Endothelial cell of umbilical vein (primary cell): ENCODE measurements around the gene KBTBD6.

ENCODE experiments used
- CTCF ChIP-seq, 2 donors: IDR thresholded peaks; 1 replicate in 1 of 2; 2 replicates in 1 of 2; pipeline ENCODE4 v1.5.1; 2011; ENCODE audit warnings: low read length in 2 of 2, mild to moderate bottlenecking in 2 of 2, moderate library complexity in 2 of 2, control low read depth in 1 of 2, inconsistent platforms in 1 of 2, low read depth in 1 of 2; ENCODE audit not compliant: insufficient read depth in 1 of 2; ENCODE audit errors: extremely low read depth in 1 of 2
- EZH2 ChIP-seq: IDR thresholded peaks from 2 replicates; pipeline ENCODE4 v1.6.1; 2012; ENCODE audit warnings: borderline replicate concordance, low read depth, mild to moderate bottlenecking, moderate library complexity, low read length, inconsistent platforms; ENCODE audit not compliant: severe bottlenecking
- FOS ChIP-seq: IDR thresholded peaks from 2 replicates; pipeline ENCODE4 v1.6.1; 2011; ENCODE audit warnings: mild to moderate bottlenecking, low read length, moderate library complexity, borderline replicate concordance; ENCODE audit not compliant: insufficient read depth
- JUN ChIP-seq: IDR thresholded peaks from 2 replicates; pipeline ENCODE4 v1.6.1; 2011; ENCODE audit warnings: borderline replicate concordance, low read depth; ENCODE audit not compliant: insufficient read length, insufficient read depth
- MAX ChIP-seq: IDR thresholded peaks from 2 replicates; pipeline ENCODE4 v1.6.1; 2011; ENCODE audit not compliant: insufficient read depth, insufficient read length
- MYC ChIP-seq: IDR thresholded peaks from one replicate; pipeline ENCODE4 v1.6.1; 2011; ENCODE audit warnings: mild to moderate bottlenecking, low read depth, low read length
- POLR2A ChIP-seq: IDR thresholded peaks from 2 replicates; pipeline ENCODE4 v1.6.1; 2012; ENCODE audit warnings: low read depth, mild to moderate bottlenecking, control low read depth, low read length
- POLR2AphosphoS5 ChIP-seq: IDR thresholded peaks from 2 replicates; pipeline ENCODE4 v1.6.1; 2012; ENCODE audit warnings: low read depth, mild to moderate bottlenecking, control low read depth, low read length, moderate library complexity; ENCODE audit not compliant: insufficient read depth

- no peak for TF ChIP-seq CTCF (IDR thresholded peaks at IDR 0.05; ENCODE audit: extremely low read depth in 1 of 2, insufficient read depth in 1 of 2, low read depth in 1 of 2, low read length in 2 of 2)
- TF ChIP-seq MYC = no peak
- TF ChIP-seq EZH2 = no peak
- TF ChIP-seq POLR2A = no peak
- no peak for TF ChIP-seq MAX
- no peak for TF ChIP-seq POLR2AphosphoS5
- TF ChIP-seq JUN = no peak
- no peak for TF ChIP-seq FOS
Observed at GRCh38 chr13:41154042-41154441, 21.4 kb upstream of the KBTBD6 start.
